ENCODE measurements around the gene SUCLG2. TPM values are rescaled to one million over a fixed set of nuclear protein-coding genes. Genes with fewer than 3 reads are reported as not detected.

Gene SUCLG2
- total RNA-seq, 1 donor = 56.8 TPM

DNA sequence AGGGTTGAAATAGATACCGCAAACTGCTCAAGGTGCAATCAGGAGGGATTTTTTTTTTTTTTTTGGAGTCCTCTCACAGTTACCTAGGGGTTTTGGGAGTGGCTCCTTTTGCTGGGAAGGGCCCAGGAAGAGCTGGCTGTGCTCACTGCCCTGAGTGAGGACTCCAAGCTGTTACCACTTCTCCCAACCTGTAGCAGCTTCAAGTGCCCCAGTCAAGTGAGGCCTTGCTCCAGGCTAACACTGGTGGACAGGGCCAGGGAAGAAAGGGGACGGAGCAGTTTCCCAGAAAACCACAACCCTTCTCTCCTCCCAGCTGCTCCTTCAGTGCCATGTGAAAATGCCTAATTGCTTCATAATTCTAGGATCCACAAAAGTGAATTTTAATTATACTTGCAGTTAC is 274.3 kb downstream of the SUCLG2 start:
- no peaks in the 10 kb centered on the region for H3K36me3 ChIP-seq (ENCODE audit: insufficient read depth, low read length)
- H2AFZ ChIP-seq (ENCODE audit: low read length) = no peak overlapping the region
- no peak overlapping the region for H3K4me3 ChIP-seq (ENCODE audit: insufficient read depth, low read length)
- H3K4me1 ChIP-seq (ENCODE audit: insufficient read depth, low read length) = peaks cover 9% of the 10 kb centered on the region
- H3K27ac ChIP-seq (ENCODE audit: low read depth, low read length) = no peak overlapping the region
- no peaks in the 10 kb centered on the region for H3K9me3 ChIP-seq (ENCODE audit: low read depth, low read length)
- no peak for TF ChIP-seq CTCF (IDR thresholded peaks at IDR 0.05; ENCODE audit: extremely low read depth, low read depth, low read length)
- no peaks in the 10 kb centered on the region for H3K27me3 ChIP-seq (ENCODE audit: insufficient read depth, low read length)
- DNase-seq (ENCODE audit: insufficient read length, low spot score, missing footprints) = no peak
- H3K79me2 ChIP-seq (ENCODE audit: insufficient read depth, low read length) = no peaks in the 10 kb centered on the region
- H4K20me1 ChIP-seq (ENCODE audit: insufficient read depth, low read length) = peaks cover 10% of the 10 kb centered on the region
- no peak overlapping the region for H3K4me2 ChIP-seq (ENCODE audit: insufficient read depth, low read length)

GRCh38 chr3:67377299-67377698 is 277.1 kb downstream of the SUCLG2 start:
- no peak for TF ChIP-seq CTCF (IDR thresholded peaks at IDR 0.05; ENCODE audit: extremely low read depth, low read depth, low read length)
- no peaks in the 10 kb centered on the region for H3K4me1 ChIP-seq (ENCODE audit: insufficient read depth, low read length)
- no peak for DNase-seq (ENCODE audit: insufficient read length, low spot score, missing footprints)

GRCh38 chr3:67376416-67376815 is 278.0 kb downstream of the SUCLG2 start:
- no peak for TF ChIP-seq CTCF (IDR thresholded peaks at IDR 0.05; ENCODE audit: extremely low read depth, low read depth, low read length)
- H3K36me3 ChIP-seq (ENCODE audit: insufficient read depth, low read length) = no peaks in the 10 kb centered on the region
- no peaks in the 10 kb centered on the region for H3K79me2 ChIP-seq (ENCODE audit: insufficient read depth, low read length)
- no peaks in the 10 kb centered on the region for H3K4me1 ChIP-seq (ENCODE audit: insufficient read depth, low read length)
- H3K4me2 ChIP-seq (ENCODE audit: insufficient read depth, low read length) = no peak overlapping the region
- no peak for DNase-seq (ENCODE audit: insufficient read length, low spot score, missing footprints)
- H3K9me3 ChIP-seq (ENCODE audit: low read depth, low read length) = no peaks in the 10 kb centered on the region
- no peak overlapping the region for H3K4me3 ChIP-seq (ENCODE audit: insufficient read depth, low read length)
- peaks cover 2% of the 10 kb centered on the region for H4K20me1 ChIP-seq (ENCODE audit: insufficient read depth, low read length)
- H3K27ac ChIP-seq (ENCODE audit: low read depth, low read length) = no peak overlapping the region
- no peaks in the 10 kb centered on the region for H3K27me3 ChIP-seq (ENCODE audit: insufficient read depth, low read length)
- no peak overlapping the region for H2AFZ ChIP-seq (ENCODE audit: low read length)

More at GRCh38 chr3:67377299-67377698, 277.1 kb downstream of the SUCLG2 start:
- H4K20me1 ChIP-seq (ENCODE audit: insufficient read depth, low read length) = peaks cover 5% of the 10 kb centered on the region
- no peak overlapping the region for H3K4me3 ChIP-seq (ENCODE audit: insufficient read depth, low read length)
- H3K36me3 ChIP-seq (ENCODE audit: insufficient read depth, low read length) = no peaks in the 10 kb centered on the region
- no peaks in the 10 kb centered on the region for H3K9me3 ChIP-seq (ENCODE audit: low read depth, low read length)
- no peaks in the 10 kb centered on the region for H3K27me3 ChIP-seq (ENCODE audit: insufficient read depth, low read length)
- no peak overlapping the region for H3K27ac ChIP-seq (ENCODE audit: low read depth, low read length)
- no peak overlapping the region for H3K4me2 ChIP-seq (ENCODE audit: insufficient read depth, low read length)
- H3K79me2 ChIP-seq (ENCODE audit: insufficient read depth, low read length) = no peaks in the 10 kb centered on the region
- H2AFZ ChIP-seq (ENCODE audit: low read length) = no peak overlapping the region

- Histone ChIP-seq H3K4me2 (ENCODE audit: insufficient read depth, low read length) (no peak overlapping the region), H3K36me3 (ENCODE audit: insufficient read depth, low read length) (no peaks in the 10 kb centered on the region), H3K27me3 (ENCODE audit: insufficient read depth, low read length) (no peaks in the 10 kb centered on the region), H3K79me2 (ENCODE audit: insufficient read depth, low read length) (no peaks in the 10 kb centered on the region), H4K20me1 (ENCODE audit: insufficient read depth, low read length) (peaks cover 2% of the 10 kb centered on the region), H2AFZ (ENCODE audit: low read length) (no peak overlapping the region), H3K27ac (ENCODE audit: low read depth, low read length) (no peak overlapping the region), H3K4me3 (ENCODE audit: insufficient read depth, low read length) (no peak overlapping the region), H3K4me1 (ENCODE audit: insufficient read depth, low read length) (no peaks in the 10 kb centered on the region), H3K9me3 (ENCODE audit: low read depth, low read length) (no peaks in the 10 kb centered on the region)
- no peak for DNase-seq (ENCODE audit: insufficient read length, low spot score, missing footprints)
- TF ChIP-seq CTCF (IDR thresholded peaks at IDR 0.05; ENCODE audit: extremely low read depth, low read depth, low read length) = no peak
Measured at GRCh38 chr3:67375976-67376375, 278.4 kb downstream of the SUCLG2 start.
